ENCODE measurements around the gene NUDT22.
A peak's percentile ranks its signal among the peaks of the same experiment; 100 is the strongest.

The NUDT22 gene

GRCh38 chr11:64235437-64236161 is 9.5 kb downstream of the NUDT22 start:
- no peak for DNase-seq (ENCODE audit: low read depth)
- H3K4me3 ChIP-seq (ENCODE audit: low read depth, low read length): peak overlapping the region; percentile 42
- TF ChIP-seq CTCF (IDR thresholded peaks at IDR 0.05; ENCODE audit: low read depth, low read length): no peak
- no peak for TF ChIP-seq POLR2A (IDR thresholded peaks at IDR 0.05; ENCODE audit: extremely low read depth, insufficient read length)
- TF ChIP-seq MAX (IDR thresholded peaks at IDR 0.05; ENCODE audit: low read depth, low read length): no peak

- TF ChIP-seq POLR2A (IDR thresholded peaks at IDR 0.05; ENCODE audit: extremely low read depth, insufficient read length) (no peak), MYC (IDR thresholded peaks at IDR 0.05; ENCODE audit: low read depth, low read length) (no peak), MAX (IDR thresholded peaks at IDR 0.05; ENCODE audit: low read depth, low read length) (no peak), CTCF (IDR thresholded peaks at IDR 0.05; ENCODE audit: low read depth, low read length) (no peak)
- DNase-seq (ENCODE audit: low read depth): no peak
- no peak overlapping the region for H3K4me3 ChIP-seq (ENCODE audit: low read depth, low read length)
Observed at GRCh38 chr11:64237484-64237951, 11.4 kb downstream of the NUDT22 start.

GRCh38 chr11:64238076-64238475 is 12.0 kb downstream of the NUDT22 start:
- no peak overlapping the region for H3K4me3 ChIP-seq (ENCODE audit: low read depth, low read length)
- TF ChIP-seq MYC (IDR thresholded peaks at IDR 0.05; ENCODE audit: low read depth, low read length) (no peak), CTCF (IDR thresholded peaks at IDR 0.05; ENCODE audit: low read depth, low read length) (no peak), POLR2A (IDR thresholded peaks at IDR 0.05; ENCODE audit: extremely low read depth, insufficient read length) (no peak), MAX (IDR thresholded peaks at IDR 0.05; ENCODE audit: low read depth, low read length) (no peak)
- no peak for DNase-seq (ENCODE audit: low read depth)

GRCh38 chr11:64238999-64239398 is 12.9 kb downstream of the NUDT22 start:
- DNase-seq (ENCODE audit: low read depth): peak; percentile 47
- TF ChIP-seq MAX (IDR thresholded peaks at IDR 0.05; ENCODE audit: low read depth, low read length) (0 out of 2 replicates have a peak, but pooled peaks have one; percentile 14), MYC (IDR thresholded peaks at IDR 0.05; ENCODE audit: low read depth, low read length) (no peak), POLR2A (IDR thresholded peaks at IDR 0.05; ENCODE audit: extremely low read depth, insufficient read length) (no peak), CTCF (IDR thresholded peaks at IDR 0.05; ENCODE audit: low read depth, low read length) (no peak)
- H3K4me3 ChIP-seq (ENCODE audit: low read depth, low read length): no peak overlapping the region

GRCh38 chr11:64239662-64240434 is 13.8 kb downstream of the NUDT22 start:
- TF ChIP-seq CTCF (IDR thresholded peaks at IDR 0.05; ENCODE audit: low read depth, low read length) (no peak), MAX (IDR thresholded peaks at IDR 0.05; ENCODE audit: low read depth, low read length) (peak; percentile 75)
- DNase-seq (ENCODE audit: low read depth): peak; percentile 81
- H3K4me3 ChIP-seq (ENCODE audit: low read depth, low read length): peak overlapping the region; percentile 85
